GM23338 (cell line): Measurements from ENCODE around the gene OR2F1.
"Not testable (repeated sequence)": the region's sequence is repeated elsewhere in the genome, so short reads cannot be mapped to it uniquely, and the experiment has no call there.

Source experiments
- CREB1 ChIP-seq: fragments of 250-450 bp; sonication (Bioruptor Pico); IDR thresholded peaks from 2 replicates; pipeline ENCODE4 v1.5.0; 2020; ENCODE audit warnings: low read depth, mild to moderate bottlenecking, moderate library complexity
- CTCF ChIP-seq, 2 experiments: fragments of 200-600 bp in 1 of 2; sonication (generic) in 1 of 2; conservative IDR thresholded peaks; 2 replicates each; pipeline versions ENCODE4 v1.5.1 to v1.6.1; 2016 to 2017; ENCODE audit warnings: antibody characterized with exemption in 2 of 2, low read depth in 2 of 2, mild to moderate bottlenecking in 2 of 2, moderate library complexity in 1 of 2
- EZH2 ChIP-seq: fragments of 200-600 bp; sonication (generic); IDR thresholded peaks from one replicate; pipeline ENCODE4 v1.8.0; 2017; ENCODE audit warnings: antibody characterized with exemption, mild to moderate bottlenecking, low read depth; ENCODE audit not compliant: unreplicated experiment
- EZH2phosphoT487 ChIP-seq: fragments of 200-600 bp; sonication (generic); IDR thresholded peaks from one replicate; pipeline ENCODE4 v1.8.1; 2018; ENCODE audit warnings: antibody characterized with exemption; ENCODE audit not compliant: unreplicated experiment
- JUNB ChIP-seq: IDR thresholded peaks from one replicate; pipeline ENCODE4 v1.6.1; 2016; ENCODE audit warnings: antibody characterized with exemption; ENCODE audit not compliant: unreplicated experiment
- POLR2AphosphoS5 ChIP-seq: IDR thresholded peaks from 2 replicates; pipeline ENCODE4 v1.6.1; 2016; ENCODE audit warnings: antibody characterized with exemption, low read depth
- ZNF114 ChIP-seq: fragments of 250-450 bp; sonication (Bioruptor Pico); IDR thresholded peaks from 2 replicates; pipeline ENCODE4 v1.5.0; 2020; ENCODE audit warnings: mild to moderate bottlenecking, moderate library complexity

GRCh38 chr7:144010821-144011220 is 56.2 kb downstream of the OR2F1 start:
- TF ChIP-seq CTCF (conservative IDR thresholded peaks at IDR 0.05; ENCODE audit: low read depth in 2 of 2); ZNF114 (CRISPR knock-in tag); EZH2; CREB1 (CRISPR knock-in tag); JUNB; POLR2AphosphoS5; EZH2phosphoT487: not testable (repeated sequence)
